K562 (cell line): Measurements from ENCODE around the gene AP4E1. TPM values are rescaled to one million over a fixed set of nuclear protein-coding genes. Genes with fewer than 3 reads are reported as not detected.

ENCODE experiments used
- ATAC-seq: fragments of 200-7000 bp; cut with Tn5 transposase; 3 replicates; pipeline ENCODE4 v1.9.1; 2020; ENCODE audit warnings: moderate library complexity
- BruUV-seq: library from RNA; stranded (reverse); fragments of 400-500 nt; replicated peaks from 2 replicates; lab custom pipeline; 2021; lab: Mats Ljungman, UMichigan
- CTCF ChIA-PET: fragments of 300-600 bp; formaldehyde crosslinking; extraction: SDS; loops from one replicate; lab custom pipeline; 2021; ENCODE audit warnings: low intra/inter-chr PET ratio; lab: Yijun Ruan, JAX
- POLR2A ChIA-PET: fragments of 300-600, 350-650 bp; sonication (Branson Sonifier 250); formaldehyde crosslinking; extraction: SDS; loops from one replicate; lab custom pipeline; 2021; ENCODE audit warnings: antibody characterized with exemption, inconsistent platforms; lab: Yijun Ruan, JAX
- DNase-seq, 4 experiments: peaks; one replicate each; pipeline versions ENCODE4 v3.0.0 to v3.0.0-alpha.2; 2011 to 2018; ENCODE audit warnings: low spot score in 3 of 4, mixed read lengths in 3 of 4; ENCODE audit errors: extremely low read depth in 1 of 4
- FAIRE-seq: peaks from 2 replicates; lab custom pipeline; 2011; peaks lifted over from hg19 to GRCh38; lab: Jason Lieb, UNC
- H2AFZ ChIP-seq: 2 replicates; pipeline ENCODE4 v1.6.0; 2011; ENCODE audit warnings: low read depth, low read length, control low read depth, inconsistent platforms
- H3K27ac ChIP-seq: fragments of 200-600 bp; 3 replicates; pipeline ENCODE4 v1.8.0; 2011; ENCODE audit warnings: low read depth, mild to moderate bottlenecking, control low read depth, inconsistent platforms, low read length, moderate library complexity, mixed read lengths; ENCODE audit errors: extremely low read depth
- H3K27me3 ChIP-seq, 2 experiments: fragments of 300-600 bp in 1 of 2; 2 replicates in 1 of 2; 3 replicates in 1 of 2; pipeline versions ENCODE4 v1.6.0 to v1.8.0; 2011; ENCODE audit warnings: inconsistent platforms in 2 of 2, low read length in 2 of 2, mild to moderate bottlenecking in 1 of 2, mixed read lengths in 1 of 2, moderate library complexity in 1 of 2; ENCODE audit not compliant: control insufficient read depth in 2 of 2, insufficient read depth in 2 of 2
- H3K36me3 ChIP-seq: fragments of 300-600 bp; 3 replicates; pipeline ENCODE4 v1.8.0; 2011; ENCODE audit warnings: mild to moderate bottlenecking, low read length, inconsistent platforms; ENCODE audit not compliant: control insufficient read depth, insufficient read depth
- H3K4me1 ChIP-seq, 2 experiments: fragments of 200-600 bp in 1 of 2; replicated peaks in 1 of 2; 2 replicates in 1 of 2; 3 replicates in 1 of 2; pipeline versions ENCODE4 v1.5.1 to v1.8.0; 2011; ENCODE audit warnings: inconsistent platforms in 2 of 2, low read length in 2 of 2, mild to moderate bottlenecking in 1 of 2, mixed read lengths in 1 of 2, moderate library complexity in 1 of 2; ENCODE audit not compliant: control insufficient read depth in 2 of 2, insufficient read depth in 2 of 2
- H3K4me2 ChIP-seq: 2 replicates; pipeline ENCODE4 v1.6.1; 2011; ENCODE audit warnings: low read length, control low read depth, inconsistent platforms, mixed read lengths; ENCODE audit not compliant: insufficient read depth
- H3K4me3 ChIP-seq: fragments of 200-600 bp; sonication (generic), shearing (Covaris generic); 2 replicates; pipeline ENCODE4 v1.5.1; 2016; ENCODE audit warnings: control low read depth, inconsistent platforms
- H3K79me2 ChIP-seq: fragments of 200-600 bp; 3 replicates; pipeline ENCODE4 v1.8.0; 2011; ENCODE audit warnings: low read length, inconsistent platforms; ENCODE audit not compliant: control insufficient read depth, insufficient read depth
- H3K9ac ChIP-seq, 2 experiments: 2 replicates each; pipeline versions ENCODE4 v1.6.0 to v1.6.1; 2011; ENCODE audit warnings: low read depth in 2 of 2, low read length in 2 of 2, control low read depth in 1 of 2, inconsistent platforms in 1 of 2, mild to moderate bottlenecking in 1 of 2, mixed read lengths in 1 of 2; ENCODE audit not compliant: insufficient read depth in 1 of 2
- H3K9me1 ChIP-seq: one replicate; pipeline ENCODE4 v1.6.0; 2011; ENCODE audit warnings: inconsistent platforms, mild to moderate bottlenecking, low read length, moderate library complexity; ENCODE audit not compliant: control insufficient read depth, insufficient read depth
- H3K9me3 ChIP-seq: replicated peaks from 2 replicates; pipeline ENCODE4 v1.5.1; 2011; ENCODE audit warnings: low read depth, low read length, inconsistent platforms; ENCODE audit not compliant: control insufficient read depth, insufficient read depth
- H4K20me1 ChIP-seq: replicated peaks from 2 replicates; pipeline ENCODE4 v1.6.1; 2011; ENCODE audit warnings: low read length, inconsistent platforms, mixed read lengths; ENCODE audit not compliant: control insufficient read depth, insufficient read depth
- DNMT1 ChIP-seq: fragments of 450-650 bp; IDR thresholded peaks from 2 replicates; pipeline ENCODE4 v1.6.1; 2016; ENCODE audit warnings: antibody characterized with exemption, mild to moderate bottlenecking
- FOXP1 ChIP-seq: sonication (generic); formaldehyde crosslinking; IDR thresholded peaks from 2 replicates; pipeline ENCODE4 v1.8.0; 2022; ENCODE audit warnings: mild to moderate bottlenecking, missing genetic modification reagents
- ID3 ChIP-seq, 2 experiments: fragments of 250-450 bp in 1 of 2; fragments of 450-650 bp in 1 of 2; sonication (Bioruptor Pico) in 1 of 2; IDR thresholded peaks; 2 replicates each; pipeline versions ENCODE4 v1.6.1 to v1.8.0; 2016 to 2021; ENCODE audit warnings: mild to moderate bottlenecking in 2 of 2, moderate library complexity in 2 of 2, missing compliant biosample characterization in 1 of 2, missing genetic modification characterization in 1 of 2
- KHSRP ChIP-seq: fragments of 450-650 bp; IDR thresholded peaks from 2 replicates; pipeline ENCODE4 v1.6.1; 2017
- OTX1 ChIP-seq: fragments of 450-650 bp; formaldehyde crosslinking; IDR thresholded peaks from 2 replicates; pipeline ENCODE4 v1.4.0; 2022; ENCODE audit warnings: mild to moderate bottlenecking
- RAD51 ChIP-seq: fragments of 450-650 bp; IDR thresholded peaks from 2 replicates; pipeline ENCODE4 v1.7.1; 2016; ENCODE audit warnings: low read depth, mild to moderate bottlenecking, borderline replicate concordance
- SMAD1 ChIP-seq: fragments of 150-350 bp; IDR thresholded peaks from 2 replicates; pipeline ENCODE4 v1.6.1; 2014; ENCODE audit warnings: low read length, low read depth; ENCODE audit not compliant: partially characterized antibody
- TEAD4 ChIP-seq, 2 experiments: sonication (generic) in 1 of 2; formaldehyde crosslinking in 1 of 2; IDR thresholded peaks; 2 replicates each; pipeline versions ENCODE4 v1.6.1 to v1.8.0; 2012 to 2022; ENCODE audit warnings: borderline replicate concordance in 1 of 2, inconsistent platforms in 1 of 2, low read length in 1 of 2, mild to moderate bottlenecking in 1 of 2, missing genetic modification reagents in 1 of 2
- TRIM28 ChIP-seq: fragments of 450-650 bp; IDR thresholded peaks from 2 replicates; pipeline ENCODE4 v1.6.1; 2017
- ZNF449 ChIP-seq: fragments of 250-450 bp; sonication (Bioruptor Pico); IDR thresholded peaks from 2 replicates; pipeline ENCODE4 v1.8.0; 2022; ENCODE audit warnings: moderate library complexity, mild to moderate bottlenecking, inconsistent platforms
- ZZZ3 ChIP-seq: fragments of 450-650 bp; IDR thresholded peaks from 2 replicates; pipeline ENCODE4 v1.6.1; 2016; ENCODE audit warnings: antibody characterized with exemption, mild to moderate bottlenecking, moderate library complexity
- WGBS: fragments of 100-300 bp; shearing (Covaris generic); methylation state at CpG from one replicate; pipeline ENCODE4 v1.1.6; 2016; ENCODE audit warnings: low coverage, mixed read lengths; ENCODE audit not compliant: insufficient coverage; ENCODE audit errors: missing lambda C conversion rate; 5-methylcytosine and 5-hydroxymethylcytosine counted together
- in situ Hi-C: fragments of 300-500 bp; cut with MboI; formaldehyde crosslinking; loops from 4 replicates; pipeline ENCODE4 v1.15.0; 2018; ENCODE audit warnings: inconsistent platforms, mixed read lengths
- intact Hi-C: fragments of 100-400 bp; cut with micrococcal nuclease; formaldehyde crosslinking; loops from 2 replicates; pipeline ENCODE4 v1.14.2; 2022
- polyA plus RNA-seq, 8 experiments: library from polyadenylated mRNA; depleted of rRNA in 4 of 8; stranded (reverse) in 5 of 8; unstranded in 3 of 8; fragments of >200 nt; fragmentation: Nextera tagmentation in 2 of 8; fragmentation: Illumina TruSeq in 1 of 8; extraction: Ambion mirVana in 2 of 8; extraction: Trizol in 1 of 8; gene quantifications; 2 replicates each; pipeline versions ENCODE4 v1.2.1 to v1.2.3, GENCODE V29; 2011 to 2014; ENCODE audit warnings: inconsistent platforms in 1 of 8, missing spikeins in 1 of 8
- total RNA-seq, 7 experiments: library from RNA; depleted of rRNA in 6 of 7; stranded (reverse); fragments of >200 nt in 6 of 7; fragmentation: Illumina TruSeq in 2 of 7; extraction: Trizol in 2 of 7; gene quantifications; 2 replicates each; pipeline versions ENCODE4 v1.2.1 to v1.2.3, GENCODE V29; 2011 to 2021; ENCODE audit warnings: low replicate concordance in 1 of 7

AP4E1 gene
- total and polyA plus RNA-seq, 9 of the 15 experiments (the other 6 are each of a cell fraction or from before 2014, with no cell fraction given) = 1.3 to 11.5 (median 4.4) TPM

- no peak for TF ChIP-seq TRIM28
- no peak for TF ChIP-seq KHSRP
- no peak for TF ChIP-seq OTX1 (CRISPR knock-in tag)
- no peak for TF ChIP-seq RAD51
- no peak for TF ChIP-seq FOXP1 (CRISPR knock-in tag)
- no peak for TF ChIP-seq DNMT1
- no peak for TF ChIP-seq SMAD1
- no peak for TF ChIP-seq TEAD4 (IDR thresholded peaks at IDR 0.05; ENCODE audit: low read length)
- TF ChIP-seq TEAD4 (CRISPR knock-in tag; IDR thresholded peaks at IDR 0.05; ENCODE audit: borderline replicate concordance) = no peak
- TF ChIP-seq ZNF449 (CRISPR knock-in tag) = no peak
- no peak for TF ChIP-seq ZZZ3
- TF ChIP-seq ID3 (CRISPR knock-in tag; IDR thresholded peaks at IDR 0.05) = no peak
- TF ChIP-seq ID3 (tag; IDR thresholded peaks at IDR 0.05) = no peak
- Histone ChIP-seq H3K9ac (no peak overlapping the region), H3K79me2 (no peaks in the 10 kb centered on the region), H3K9me1 (no peaks in the 10 kb centered on the region), H3K36me3 (no peaks in the 10 kb centered on the region), H3K4me3 (no peak overlapping the region), H3K27ac (no peak overlapping the region), H2AFZ (no peak overlapping the region), H3K27me3 (no peaks in the 10 kb centered on the region), H3K9me3 (no peaks in the 10 kb centered on the region; the same call in 1 of the 2 replicates), H3K4me2 (no peak overlapping the region), H3K4me1 (no peaks in the 10 kb centered on the region), H4K20me1 (no peaks in the 10 kb centered on the region)
- POLR2A ChIA-PET = interaction anchor here (0.7 kb wide), 1 partner anchor 114 kb away, joined by 4 read pairs; no protein-coding TSS in a partner anchor
- in situ Hi-C loops = no loop called here
- ATAC-seq (no peak), FAIRE-seq (no peak), DNase-seq (no peak)
- intact Hi-C loops = loop anchor here (10.0 kb wide), 2 partner anchors 125 to 355 kb away; partner anchors contain the start of gene SPPL2A
- 83% methylated on average over 6 of the region's 9 CpGs for WGBS
- CTCF ChIA-PET = no interaction called here
- BruUV-seq = no TSS peak
Measured at GRCh38 chr15:50889589-50889988, 18.9 kb upstream of the AP4E1 start.
